ENCODE results near the gene RGS14.
"Not testable (repeated sequence)": the region's sequence is repeated elsewhere in the genome, so short reads cannot be mapped to it uniquely, and the experiment has no call there.

RGS14 gene

DNA sequence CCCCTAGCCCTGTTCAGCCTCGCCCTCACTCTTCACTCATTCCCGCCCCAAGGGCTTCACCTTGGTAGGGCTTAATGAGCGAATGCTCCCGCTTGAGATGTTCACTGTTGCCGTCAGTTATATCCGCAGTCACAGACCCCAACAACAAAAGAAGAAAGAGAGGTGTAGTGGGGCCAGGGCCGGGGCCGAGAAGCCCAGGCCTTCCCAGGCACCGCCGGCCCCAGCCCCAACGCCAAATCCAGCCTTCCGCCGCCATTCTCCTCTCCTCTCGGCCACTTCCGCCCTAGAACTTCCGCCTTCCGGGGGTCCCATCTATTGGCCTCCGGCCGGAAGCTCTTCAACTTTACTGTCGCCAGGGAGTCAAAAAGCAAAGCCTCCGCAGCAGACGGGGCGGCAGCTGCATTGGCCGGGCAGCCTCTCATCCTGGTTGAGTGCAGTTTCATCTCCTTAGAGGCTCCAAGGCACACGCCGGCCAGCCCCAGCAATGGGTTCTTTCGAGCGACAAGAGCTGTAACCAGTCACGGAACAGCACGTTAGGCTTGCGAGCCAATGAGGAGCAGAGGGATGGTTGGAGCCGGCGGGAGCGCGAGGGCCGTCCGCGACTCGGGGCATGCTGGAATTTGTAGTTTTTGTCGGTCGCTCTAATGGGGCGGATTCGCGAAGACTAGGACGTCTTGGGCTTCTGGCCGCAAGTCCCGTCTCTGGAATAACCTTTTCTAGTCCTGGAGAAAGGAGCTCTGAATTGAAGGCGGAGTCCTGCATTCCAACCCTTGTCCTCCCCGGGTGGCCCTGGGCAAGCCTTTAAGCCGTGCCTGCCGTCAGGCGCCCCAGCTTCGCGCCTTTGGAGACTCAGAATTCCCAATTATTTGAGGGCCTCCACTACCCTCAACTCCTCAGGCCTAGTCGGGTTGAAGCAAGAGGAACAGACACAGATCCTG, 6.1 kb upstream of the RGS14 start, which contains the start of gene LMAN2:
LMAN2 (minus strand) TSS at position 277 of the 938 bp plus-strand sequence; CDS start at position 256, 21 bp downstream.
- no peaks in the 10 kb centered on the region for H3K36me3 Mint-ChIP-seq
- H3K4me3 Mint-ChIP-seq, result peak within 1 kb of the TSS; percentile 98
- H3K27me3 Mint-ChIP-seq, result no peaks in the 10 kb centered on the region
- no peaks in the 10 kb centered on the region for H3K9me3 Mint-ChIP-seq (ENCODE audit: low read depth)
- H3K27ac Mint-ChIP-seq, result peak within 1 kb of the TSS; percentile 100
- H3K4me1 Mint-ChIP-seq (ENCODE audit: low read depth), result peaks cover 64% of the 10 kb centered on the region

GRCh38 chr5:177353093-177353492, 4.6 kb upstream of the RGS14 start:
- H3K9me3 Mint-ChIP-seq (ENCODE audit: low read depth), result no peaks in the 10 kb centered on the region
- peaks cover 65% of the 10 kb centered on the region for H3K4me1 Mint-ChIP-seq (ENCODE audit: low read depth)
- no peaks in the 10 kb centered on the region for H3K27me3 Mint-ChIP-seq
- peak overlapping the region; percentile 64 for H3K27ac Mint-ChIP-seq
- no peaks in the 10 kb centered on the region for H3K36me3 Mint-ChIP-seq
- H3K4me3 Mint-ChIP-seq, result no peak overlapping the region

DNA sequence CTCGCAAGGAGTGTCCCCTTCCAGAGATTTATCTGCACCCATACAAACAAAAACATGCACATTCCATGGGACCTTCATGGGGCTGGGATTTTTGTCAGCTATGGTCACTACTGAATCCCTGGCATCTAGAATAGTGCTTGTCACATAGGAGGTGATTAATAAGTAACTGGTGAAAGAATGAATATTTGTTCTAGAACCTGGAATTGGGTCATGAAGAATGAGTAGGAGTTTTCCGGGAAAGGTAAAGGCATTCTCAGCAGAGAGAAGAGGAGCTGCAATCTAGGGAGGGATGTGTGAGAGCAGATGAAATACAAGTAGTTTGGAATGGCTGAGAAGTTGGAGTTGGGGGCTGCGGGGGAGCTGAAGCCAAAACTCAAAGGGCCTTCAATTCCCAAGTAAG, 3.5 kb upstream of the RGS14 start:
- Mint-ChIP-seq H3K36me3 (no peaks in the 10 kb centered on the region), H3K4me3 (no peak overlapping the region), H3K27ac (no peak overlapping the region), H3K4me1 (ENCODE audit: low read depth) (peaks cover 67% of the 10 kb centered on the region), H3K9me3 (ENCODE audit: low read depth) (no peaks in the 10 kb centered on the region), H3K27me3 (no peaks in the 10 kb centered on the region)

DNA sequence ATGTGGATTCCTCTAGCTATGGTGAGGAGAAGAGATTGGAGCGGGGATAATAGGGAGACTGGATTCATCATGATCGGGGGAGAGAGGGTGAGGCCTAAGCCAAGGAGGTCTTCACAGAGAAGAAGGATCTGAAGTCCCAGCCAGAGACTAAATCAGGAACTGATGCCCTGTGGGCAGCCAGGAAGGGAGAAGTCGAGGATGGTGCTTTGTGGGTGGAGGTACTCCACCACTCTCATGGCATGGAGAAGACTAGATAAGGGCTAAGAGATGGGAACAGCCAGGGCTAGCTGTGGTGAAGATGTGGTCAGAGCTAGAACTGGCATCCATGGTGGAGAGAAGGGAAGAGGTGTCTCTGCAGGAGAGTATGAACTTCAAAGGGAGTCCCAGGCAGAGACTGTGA, 3.0 kb upstream of the RGS14 start:
- H3K4me3 Mint-ChIP-seq, result no peak overlapping the region
- H3K4me1 Mint-ChIP-seq (ENCODE audit: low read depth), result peaks cover 67% of the 10 kb centered on the region
- peak overlapping the region; percentile 13 for H3K27ac Mint-ChIP-seq
- no peaks in the 10 kb centered on the region for H3K36me3 Mint-ChIP-seq
- no peaks in the 10 kb centered on the region for H3K9me3 Mint-ChIP-seq (ENCODE audit: low read depth)
- H3K27me3 Mint-ChIP-seq, result no peaks in the 10 kb centered on the region

- Mint-ChIP-seq H3K36me3 (no peaks in the 10 kb centered on the region), H3K4me1 (ENCODE audit: low read depth) (peaks cover 67% of the 10 kb centered on the region), H3K27me3 (no peaks in the 10 kb centered on the region), H3K27ac (peak overlapping the region; percentile 16), H3K4me3 (no peak overlapping the region), H3K9me3 (ENCODE audit: low read depth) (no peaks in the 10 kb centered on the region)
These were observed 2.4 kb upstream of the RGS14 start for GRCh38 chr5:177355162-177355867.

DNA sequence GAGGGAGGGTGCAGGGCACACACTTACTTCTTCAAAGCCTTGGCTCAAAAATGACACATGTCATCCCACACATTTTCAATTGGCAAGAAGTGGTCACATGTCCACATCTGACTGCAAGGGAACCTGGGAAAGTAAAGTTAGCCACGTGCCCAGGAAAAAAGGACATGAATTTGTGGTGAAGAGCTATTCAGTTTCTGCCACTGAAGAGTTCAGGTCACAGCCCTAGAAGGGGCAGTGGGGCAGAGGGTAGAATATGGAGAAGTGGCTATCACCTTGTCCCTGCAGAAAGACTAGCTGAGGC, 1.9 kb upstream of the RGS14 start:
- no peaks in the 10 kb centered on the region for H3K36me3 Mint-ChIP-seq
- no peaks in the 10 kb centered on the region for H3K9me3 Mint-ChIP-seq (ENCODE audit: low read depth)
- no peaks in the 10 kb centered on the region for H3K27me3 Mint-ChIP-seq
- no peak overlapping the region for H3K4me3 Mint-ChIP-seq
- H3K4me1 Mint-ChIP-seq (ENCODE audit: low read depth), result peaks cover 65% of the 10 kb centered on the region
- peak overlapping the region; percentile 16 for H3K27ac Mint-ChIP-seq

GRCh38 chr5:177356746-177357145, 978 bp upstream of the RGS14 start:
- H3K4me3 Mint-ChIP-seq, result peak overlapping the region; percentile 82
- peak overlapping the region; percentile 92 for H3K27ac Mint-ChIP-seq
- no peaks in the 10 kb centered on the region for H3K27me3 Mint-ChIP-seq
- H3K4me1 Mint-ChIP-seq (ENCODE audit: low read depth), result peaks cover 71% of the 10 kb centered on the region
- H3K36me3 Mint-ChIP-seq, result no peaks in the 10 kb centered on the region
- H3K9me3 Mint-ChIP-seq (ENCODE audit: low read depth), result no peaks in the 10 kb centered on the region

GRCh38 chr5:177357146-177357458, 622 bp upstream of the RGS14 start:
- Mint-ChIP-seq H3K4me3 (peak overlapping the region; percentile 82), H3K36me3 (no peaks in the 10 kb centered on the region), H3K4me1 (ENCODE audit: low read depth) (peaks cover 71% of the 10 kb centered on the region), H3K27me3 (no peaks in the 10 kb centered on the region), H3K9me3 (ENCODE audit: low read depth) (no peaks in the 10 kb centered on the region), H3K27ac (peak overlapping the region; percentile 92)

- Mint-ChIP-seq H3K4me3 (peak overlapping the region; percentile 82), H3K27ac (peak overlapping the region; percentile 90), H3K27me3 (no peaks in the 10 kb centered on the region), H3K36me3 (no peaks in the 10 kb centered on the region), H3K4me1 (ENCODE audit: low read depth) (peaks cover 80% of the 10 kb centered on the region), H3K9me3 (ENCODE audit: low read depth) (no peaks in the 10 kb centered on the region)
These were observed 671 bp downstream of the RGS14 start for GRCh38 chr5:177358370-177358819.

- H3K9me3 Mint-ChIP-seq (ENCODE audit: low read depth), result no peaks in the 10 kb centered on the region
- H3K4me1 Mint-ChIP-seq (ENCODE audit: low read depth), result peaks cover 88% of the 10 kb centered on the region
- peak overlapping the region; percentile 82 for H3K4me3 Mint-ChIP-seq
- H3K36me3 Mint-ChIP-seq, result no peaks in the 10 kb centered on the region
- peak overlapping the region; percentile 90 for H3K27ac Mint-ChIP-seq
- H3K27me3 Mint-ChIP-seq, result no peaks in the 10 kb centered on the region
These were observed 1.7 kb downstream of the RGS14 start for GRCh38 chr5:177359451-177359851.

DNA sequence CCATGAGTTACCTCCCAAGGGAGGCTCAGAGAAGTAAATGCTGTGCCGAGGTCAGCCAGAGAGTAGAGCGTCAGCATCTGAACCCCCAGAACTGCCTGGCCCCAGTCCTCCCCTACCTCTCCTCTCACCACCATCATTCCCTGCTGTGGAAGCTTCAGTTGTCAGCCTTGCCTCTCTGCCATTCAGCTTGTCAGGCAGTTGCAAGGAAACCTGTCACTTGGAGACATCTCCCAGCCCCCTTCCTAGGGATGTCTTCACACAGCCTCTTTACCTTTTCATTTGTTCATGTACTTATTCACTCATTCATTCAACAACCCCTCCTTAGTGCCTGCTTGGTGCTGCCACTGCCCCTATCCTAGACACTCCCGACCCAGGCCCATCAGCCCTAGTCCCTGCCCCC, 2.1 kb downstream of the RGS14 start:
- Mint-ChIP-seq H3K4me3 (peak overlapping the region; percentile 82), H3K9me3 (ENCODE audit: low read depth) (no peaks in the 10 kb centered on the region), H3K36me3 (no peaks in the 10 kb centered on the region), H3K4me1 (ENCODE audit: low read depth) (peaks cover 88% of the 10 kb centered on the region), H3K27ac (peak overlapping the region; percentile 90), H3K27me3 (no peaks in the 10 kb centered on the region)

DNA sequence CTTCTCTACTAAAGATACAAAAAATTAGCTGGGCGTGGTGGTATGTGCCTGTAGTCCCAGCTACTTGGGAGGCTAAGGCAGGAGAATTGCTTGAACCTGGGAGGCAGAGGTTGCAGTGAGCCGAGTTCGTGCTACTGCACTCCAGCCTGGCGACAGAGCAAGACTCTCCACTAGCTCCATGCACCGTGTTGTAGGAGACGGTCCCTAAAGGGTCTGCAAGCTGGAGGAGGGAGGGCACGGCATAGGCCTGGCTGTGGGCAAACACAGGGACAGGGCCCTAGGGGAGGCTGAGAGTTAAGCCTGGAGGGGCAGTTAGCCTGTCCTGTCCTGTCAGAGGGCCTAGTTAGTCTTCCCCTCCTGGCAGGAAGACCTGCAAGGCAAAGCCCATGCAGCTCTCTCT, 3.0 kb downstream of the RGS14 start:
- H3K9me3 Mint-ChIP-seq (ENCODE audit: low read depth); H3K4me3 Mint-ChIP-seq; H3K27ac Mint-ChIP-seq; H3K27me3 Mint-ChIP-seq; H3K36me3 Mint-ChIP-seq: not testable (repeated sequence)
- H3K4me1 Mint-ChIP-seq (ENCODE audit: low read depth), result peaks cover 86% of the 10 kb centered on the region

DNA sequence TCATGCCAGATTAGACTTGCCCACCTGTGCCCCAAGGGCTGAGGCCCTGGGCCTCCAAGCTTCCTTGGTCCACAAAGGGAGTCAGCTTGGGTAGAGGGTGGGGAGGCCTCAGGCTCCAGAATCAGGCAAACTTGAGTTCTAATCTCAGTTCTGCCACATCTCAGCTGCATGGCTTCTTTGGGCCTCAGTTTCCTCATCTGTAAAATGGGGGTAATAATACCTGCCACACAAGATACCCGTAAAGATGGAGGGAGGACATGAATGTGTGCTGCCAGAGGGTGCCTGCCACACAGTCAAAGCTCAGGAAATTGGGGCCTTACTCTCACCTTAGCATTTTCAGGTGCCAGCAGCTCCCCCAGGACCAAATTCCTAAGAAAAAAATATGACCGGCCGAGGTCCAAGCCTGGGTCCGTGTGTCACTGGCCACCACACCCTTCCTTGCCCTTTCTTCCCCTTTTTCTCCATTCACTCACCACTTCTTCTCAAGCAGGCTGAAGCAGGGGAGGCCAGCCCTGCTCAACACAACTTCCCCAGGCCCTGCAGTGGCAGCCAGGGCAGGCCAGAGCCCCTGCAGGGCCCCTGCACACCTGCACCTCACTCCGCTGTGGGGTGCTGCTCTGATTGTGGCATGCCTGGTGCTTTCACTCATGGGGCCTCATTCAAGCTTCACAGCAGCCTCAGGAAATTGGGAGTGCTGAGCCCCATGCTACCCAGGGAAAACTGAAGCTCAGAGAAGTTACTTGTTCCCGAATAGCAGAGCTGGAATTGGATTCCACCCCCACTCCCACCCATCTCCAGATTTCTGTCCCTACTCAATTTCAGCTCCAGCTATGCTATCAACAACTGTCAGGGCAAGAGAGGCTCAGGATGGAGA, 3.9 kb downstream of the RGS14 start:
- peak overlapping the region; percentile 84 for H3K27ac Mint-ChIP-seq
- H3K9me3 Mint-ChIP-seq (ENCODE audit: low read depth), result no peaks in the 10 kb centered on the region
- no peaks in the 10 kb centered on the region for H3K36me3 Mint-ChIP-seq
- H3K4me3 Mint-ChIP-seq, result peak overlapping the region; percentile 84
- H3K27me3 Mint-ChIP-seq, result no peaks in the 10 kb centered on the region
- H3K4me1 Mint-ChIP-seq (ENCODE audit: low read depth), result peaks cover 78% of the 10 kb centered on the region

GRCh38 chr5:177362292-177362609, 4.5 kb downstream of the RGS14 start:
- no peaks in the 10 kb centered on the region for H3K36me3 Mint-ChIP-seq
- no peaks in the 10 kb centered on the region for H3K9me3 Mint-ChIP-seq (ENCODE audit: low read depth)
- peaks cover 73% of the 10 kb centered on the region for H3K4me1 Mint-ChIP-seq (ENCODE audit: low read depth)
- peak overlapping the region; percentile 84 for H3K4me3 Mint-ChIP-seq
- H3K27ac Mint-ChIP-seq, result peak overlapping the region; percentile 84
- no peaks in the 10 kb centered on the region for H3K27me3 Mint-ChIP-seq
